K562 (cell line): ENCODE measurements around the gene CCP110.

Source experiments
- EZH2 ChIP-seq: IDR thresholded peaks from 2 replicates; pipeline ENCODE4 v1.6.1; 2012; ENCODE audit warnings: low read depth, mild to moderate bottlenecking, inconsistent platforms, low read length, borderline replicate concordance
- IRF1 ChIP-seq: sonication (generic); formaldehyde crosslinking; IDR thresholded peaks from 2 replicates; pipeline ENCODE4 v1.8.0; 2022; ENCODE audit warnings: missing genetic modification reagents, mild to moderate bottlenecking, borderline replicate concordance
- POLR2AphosphoS5 ChIP-seq: IDR thresholded peaks from 2 replicates; pipeline ENCODE4 v1.6.1; 2011; ENCODE audit warnings: mild to moderate bottlenecking, low read depth, low read length, moderate library complexity; ENCODE audit not compliant: control insufficient read depth, insufficient read depth
- ZNF347 ChIP-seq: fragments of 450-650 bp; formaldehyde crosslinking; IDR thresholded peaks from 2 replicates; pipeline ENCODE4 v1.4.0; 2020; ENCODE audit warnings: low read depth, mild to moderate bottlenecking, moderate library complexity
- ZNF512 ChIP-seq: IDR thresholded peaks from 2 replicates; pipeline ENCODE4 v1.6.1; 2016; ENCODE audit warnings: missing genetic modification characterization, missing compliant biosample characterization

GRCh38 chr16:19481296-19481695 is 42.4 kb upstream of the CCP110 start:
- TF ChIP-seq EZH2 (no peak), IRF1 (CRISPR knock-in tag) (no peak), POLR2AphosphoS5 (no peak), ZNF347 (no peak), ZNF512 (no peak)
